HG03135 (cell line): ENCODE results near the gene PROP1.
"Not testable (repeated sequence)": the region's sequence is repeated elsewhere in the genome, so short reads cannot be mapped to it uniquely, and the experiment has no call there.

Experiments
- ATAC-seq: cut with Tn5 transposase; IDR thresholded peaks from one replicate; pipeline ENCODE4 v1.9.1; 2021; ENCODE audit warnings: mild to moderate bottlenecking, moderate library complexity; ENCODE audit not compliant: unreplicated experiment

Gene PROP1

DNA sequence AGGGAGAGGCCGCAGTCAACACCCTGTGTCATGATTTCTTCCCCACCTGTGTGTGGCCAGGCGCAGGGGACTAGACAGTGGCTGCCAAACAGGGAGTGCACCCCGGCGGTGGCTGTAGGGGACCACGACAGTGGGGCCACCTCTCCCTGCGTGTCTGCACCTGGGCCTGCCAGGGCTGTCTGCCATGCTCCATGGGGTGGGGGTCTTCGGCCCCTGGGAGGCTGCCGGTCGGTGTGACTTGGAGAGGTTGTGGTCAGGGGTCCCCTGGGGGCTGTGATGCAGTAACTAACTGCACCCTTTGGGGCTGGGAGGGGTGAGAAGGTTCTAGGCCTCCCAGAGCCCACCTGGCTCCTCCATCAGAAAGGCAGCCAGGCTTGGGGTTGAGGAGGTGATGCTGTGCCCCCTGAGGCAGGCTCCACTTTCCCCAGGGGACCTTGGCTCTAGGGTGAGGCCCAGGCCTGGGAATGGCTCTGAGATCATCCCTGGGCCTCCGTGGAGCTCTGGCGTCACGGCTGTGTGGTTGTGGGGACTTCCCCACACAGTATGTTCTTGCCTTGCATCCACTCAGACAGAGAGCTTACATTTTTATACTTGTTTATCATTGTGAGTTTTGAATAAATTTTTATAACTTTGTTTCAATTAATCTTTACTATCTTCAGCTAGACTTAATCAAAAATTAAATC is 50.3 kb downstream of the PROP1 start:
- not testable (repeated sequence) for ATAC-seq

DNA sequence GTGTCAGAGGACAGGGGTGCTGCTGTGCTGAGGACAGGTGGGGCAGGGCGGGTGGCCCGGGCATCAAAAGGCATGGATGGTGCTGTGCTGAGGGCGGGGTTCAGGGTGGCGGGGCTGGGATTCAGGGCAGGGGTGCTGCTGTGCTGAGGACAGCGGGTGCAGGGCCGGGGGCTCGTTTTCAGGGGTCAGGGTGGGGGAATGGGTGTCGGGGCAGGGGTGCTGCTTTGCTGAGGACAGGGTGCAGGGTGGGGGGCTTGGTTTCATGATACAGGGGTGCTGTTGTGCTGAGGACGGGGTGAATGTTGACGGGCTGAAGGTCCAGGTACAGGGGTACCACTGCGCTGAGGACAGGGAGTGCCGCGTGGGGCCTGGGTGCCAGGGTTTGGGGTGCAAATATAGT is 50.9 kb downstream of the PROP1 start:
- not testable (repeated sequence) for ATAC-seq

- not testable (repeated sequence) for ATAC-seq
Observed at GRCh38 chr5:177943805-177944736, 52.0 kb downstream of the PROP1 start.

GRCh38 chr5:177942896-177943295 is 53.1 kb downstream of the PROP1 start:
- not testable (repeated sequence) for ATAC-seq
